Ectodermal cell (in vitro differentiated cells): Measurements from ENCODE around the gene CORO6.

Experiments used
- H3K27ac ChIP-seq: 2 replicates; pipeline ENCODE4 v1.7.0; 2013; ENCODE audit warnings: mild to moderate bottlenecking, low read depth, low read length; ENCODE audit not compliant: insufficient read depth, poor library complexity, severe bottlenecking
- H3K27me3 ChIP-seq: 2 replicates; pipeline ENCODE4 v1.7.0; 2013; ENCODE audit warnings: mild to moderate bottlenecking, low read length; ENCODE audit not compliant: insufficient read depth, control insufficient read depth, poor library complexity, severe bottlenecking
- H3K36me3 ChIP-seq: one replicate; pipeline ENCODE4 v1.7.0; 2013; ENCODE audit warnings: low read length; ENCODE audit not compliant: control insufficient read depth, insufficient read depth
- H3K4me1 ChIP-seq: one replicate; pipeline ENCODE4 v1.7.0; 2013; ENCODE audit warnings: low read length; ENCODE audit not compliant: control insufficient read depth, insufficient read depth
- H3K4me3 ChIP-seq: 2 replicates; pipeline ENCODE4 v1.7.0; 2013; ENCODE audit warnings: low read depth, low read length, control low read depth; ENCODE audit not compliant: insufficient read depth
- H3K9me3 ChIP-seq: 2 replicates; pipeline ENCODE4 v1.7.0; 2013; ENCODE audit warnings: mild to moderate bottlenecking, low read length, moderate library complexity; ENCODE audit not compliant: control insufficient read depth
- WGBS, 2 experiments: methylation state at CpG; one replicate each; pipeline ENCODE4 v1.1.7; 2013; ENCODE audit warnings: missing lambda C conversion rate in 2 of 2; 5-methylcytosine and 5-hydroxymethylcytosine counted together

The CORO6 gene

DNA sequence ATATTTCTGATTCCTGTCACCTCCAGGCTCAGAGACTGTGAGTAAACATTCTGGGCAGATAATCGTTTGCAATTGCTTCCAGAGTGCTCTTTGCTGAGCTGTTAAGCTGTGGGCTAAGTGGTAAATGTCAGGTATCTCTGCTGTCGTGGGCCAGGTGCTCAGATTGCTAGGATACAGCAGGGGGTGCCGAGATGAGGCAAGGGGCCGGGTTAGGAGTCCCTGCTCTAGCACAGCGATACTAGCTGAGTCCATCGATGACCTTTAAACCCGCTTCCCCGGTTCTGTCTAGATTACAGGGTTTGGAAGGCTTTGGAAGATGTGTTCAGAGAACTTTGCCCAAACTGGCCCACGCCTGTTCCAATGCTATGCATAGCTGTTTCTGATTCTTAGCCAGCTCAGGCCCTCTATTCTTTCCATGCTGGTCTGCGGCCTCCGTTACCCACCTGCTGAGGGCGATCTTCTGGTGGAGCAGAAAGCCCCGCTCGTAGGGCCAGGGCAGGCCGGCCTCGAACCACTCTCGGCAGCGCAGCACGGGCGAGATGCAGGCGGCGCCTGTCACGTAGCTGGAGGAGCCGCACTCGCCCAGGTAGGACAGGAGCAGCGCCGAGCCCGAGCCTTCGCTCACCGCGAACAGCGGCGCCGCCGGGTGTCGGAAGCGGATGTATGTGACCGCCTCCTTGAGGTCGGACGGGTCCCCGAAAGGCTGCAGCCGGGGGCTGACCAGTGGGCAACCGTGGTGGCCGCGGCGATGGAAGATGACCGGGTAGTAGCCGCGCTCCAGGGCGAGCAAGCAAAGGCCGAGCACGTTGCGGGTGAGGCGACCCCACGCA, 56.9 kb downstream of the CORO6 start:
- peak overlapping the region; percentile 87 for H3K4me3 ChIP-seq
- no peaks in the 10 kb centered on the region for H3K9me3 ChIP-seq
- H3K27ac ChIP-seq = no peak overlapping the region

More for the DNA sequence above, 56.9 kb downstream of the CORO6 start:
- WGBS, 2 experiments = 10% methylated on average over 55 of the region's 55 CpGs
- no peaks in the 10 kb centered on the region for H3K36me3 ChIP-seq
- peaks cover 55% of the 10 kb centered on the region for H3K27me3 ChIP-seq
- H3K4me1 ChIP-seq = peaks cover 9% of the 10 kb centered on the region
